Karpas-422 (cell line): ENCODE results near the gene OR10P1. TPM values are rescaled to one million over a fixed set of nuclear protein-coding genes. Genes with fewer than 3 reads are reported as not detected.

Experiments used
- DNase-seq: peaks from one replicate; pipeline ENCODE4 v3.0.0-alpha.2; 2015
- H2AFZ ChIP-seq: fragments of 200-600 bp; sonication (generic); 2 replicates; pipeline ENCODE4 v1.6.1; 2014; ENCODE audit warnings: antibody characterized with exemption, low read length, mixed read lengths
- H3K27ac ChIP-seq: fragments of 200-600 bp; sonication (generic); 2 replicates; pipeline ENCODE4 v1.5.1; 2014; ENCODE audit warnings: mild to moderate bottlenecking, low read length, moderate library complexity
- H3K27me3 ChIP-seq: fragments of 200-600 bp; sonication (generic); 2 replicates; pipeline ENCODE4 v1.6.1; 2014; ENCODE audit warnings: low read length, mixed read lengths
- H3K36me3 ChIP-seq: fragments of 200-600 bp; sonication (generic); 2 replicates; pipeline ENCODE4 v1.6.1; 2014; ENCODE audit warnings: low read length, mixed read lengths; ENCODE audit not compliant: insufficient read depth
- H3K4me1 ChIP-seq: fragments of 200-600 bp; sonication (generic); 2 replicates; pipeline ENCODE4 v1.6.1; 2014; ENCODE audit warnings: mild to moderate bottlenecking, low read length, mixed read lengths
- H3K4me2 ChIP-seq: fragments of 200-600 bp; sonication (generic); 2 replicates; pipeline ENCODE4 v1.6.1; 2014; ENCODE audit warnings: low read length, low read depth, mild to moderate bottlenecking; ENCODE audit not compliant: poor library complexity, severe bottlenecking
- H3K4me3 ChIP-seq: fragments of 200-600 bp; sonication (generic); 2 replicates; pipeline ENCODE4 v1.5.1; 2014; ENCODE audit warnings: mild to moderate bottlenecking, antibody characterized with exemption, low read length, mixed read lengths
- H3K79me2 ChIP-seq: fragments of 200-600 bp; sonication (generic); 2 replicates; pipeline ENCODE4 v1.6.1; 2014; ENCODE audit warnings: mild to moderate bottlenecking, low read length, mixed read lengths
- H3K9ac ChIP-seq: fragments of 200-600 bp; sonication (generic); 2 replicates; pipeline ENCODE4 v1.6.0; 2014; ENCODE audit warnings: low read length
- H3K9me2 ChIP-seq: fragments of 200-600 bp; sonication (generic), shearing (Covaris generic); replicated peaks from 2 replicates; pipeline ENCODE4 v1.6.0; 2014; ENCODE audit warnings: mild to moderate bottlenecking, low read length, moderate library complexity; ENCODE audit not compliant: insufficient read depth
- H3K9me3 ChIP-seq: fragments of 300-700, 200-600 bp; sonication (generic); 2 replicates; pipeline ENCODE4 v1.6.1; 2014; ENCODE audit warnings: low read length, mixed read lengths
- H4K20me1 ChIP-seq: fragments of 200-600 bp; sonication (generic); 2 replicates; pipeline ENCODE4 v1.6.1; 2014; ENCODE audit warnings: mild to moderate bottlenecking, antibody characterized with exemption, low read length, low read depth; ENCODE audit not compliant: insufficient read depth
- total RNA-seq: library from RNA; depleted of rRNA; stranded (reverse); fragments of >200 nt; shearing (Covaris generic); gene quantifications from 2 replicates; pipeline ENCODE4 v1.2.3, GENCODE V29; 2014; ENCODE audit warnings: low replicate concordance

The OR10P1 gene
- total RNA-seq, 1 experiment from 2014 or later: not detected

DNA sequence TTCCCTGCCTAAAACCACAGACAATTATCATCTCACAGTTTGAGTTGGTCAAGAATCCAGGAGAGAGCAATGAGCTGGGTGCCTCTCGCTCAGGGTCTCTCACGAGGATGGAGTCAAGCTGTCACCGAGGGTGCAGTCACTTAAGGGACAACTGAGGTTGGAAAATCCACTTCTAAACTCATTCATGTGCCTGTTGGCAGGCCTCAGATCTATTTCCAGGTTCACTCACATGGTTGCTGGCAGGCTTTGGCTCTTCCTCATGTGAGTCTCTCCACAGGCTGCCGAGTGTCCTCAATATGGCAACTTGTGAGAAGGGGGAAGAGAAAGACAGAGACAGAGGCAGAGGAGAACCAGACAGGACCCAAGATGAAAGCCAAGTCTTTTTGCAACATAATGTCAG is 10.5 kb upstream of the OR10P1 start:
- Histone ChIP-seq H3K36me3 (no peaks in the 10 kb centered on the region), H3K4me1 (no peaks in the 10 kb centered on the region), H3K4me2 (no peak overlapping the region), H3K27me3 (no peaks in the 10 kb centered on the region), H3K79me2 (no peaks in the 10 kb centered on the region), H2AFZ (no peak overlapping the region), H3K9ac (no peak overlapping the region), H3K9me2 (no peaks in the 10 kb centered on the region), H4K20me1 (no peaks in the 10 kb centered on the region), H3K27ac (no peak overlapping the region), H3K9me3 (no peaks in the 10 kb centered on the region), H3K4me3 (no peak overlapping the region)
- DNase-seq: no peak

DNA sequence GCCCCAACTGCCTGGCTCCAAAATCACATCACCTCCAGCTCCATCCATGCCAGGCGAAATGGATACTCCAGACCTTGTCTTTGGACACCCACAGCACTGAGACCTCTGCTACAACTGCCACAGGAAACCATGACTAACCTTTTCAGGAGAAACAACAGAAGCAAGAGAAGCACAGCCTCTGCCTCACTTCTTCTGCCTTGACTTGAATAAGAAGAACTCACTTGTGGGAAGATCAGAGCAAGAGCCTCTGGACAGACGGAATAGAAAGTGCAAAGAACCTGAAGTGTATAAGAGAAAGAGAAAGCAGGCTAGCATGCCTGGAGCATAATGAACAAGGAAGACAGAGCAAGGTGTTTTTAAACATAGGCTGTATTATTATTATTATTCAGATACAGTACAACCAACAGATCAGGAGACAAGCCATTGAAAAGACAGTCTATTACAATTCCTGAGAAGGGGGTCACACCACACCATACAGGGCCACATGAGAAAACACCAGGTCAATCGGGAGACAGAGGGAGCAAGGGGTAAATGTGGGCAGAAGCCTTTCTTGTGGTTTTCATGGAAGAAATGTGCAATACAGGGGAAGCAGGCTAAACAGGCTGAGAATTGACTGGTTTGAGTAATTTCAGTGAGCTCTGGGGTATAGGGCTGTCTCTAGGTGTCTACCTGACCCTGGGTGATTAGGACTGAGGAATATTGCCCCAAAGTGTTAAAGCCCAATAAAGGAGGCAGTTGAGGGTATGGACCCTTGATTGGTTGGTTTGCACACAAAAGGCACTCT is 7.4 kb upstream of the OR10P1 start:
- Histone ChIP-seq H3K9me2 (no peaks in the 10 kb centered on the region), H2AFZ (no peak overlapping the region), H3K9ac (no peak overlapping the region), H3K4me3 (no peak overlapping the region), H3K4me1 (no peaks in the 10 kb centered on the region), H4K20me1 (no peaks in the 10 kb centered on the region), H3K27me3 (no peaks in the 10 kb centered on the region), H3K9me3 (no peaks in the 10 kb centered on the region), H3K36me3 (no peaks in the 10 kb centered on the region), H3K79me2 (no peaks in the 10 kb centered on the region), H3K27ac (no peak overlapping the region), H3K4me2 (no peak overlapping the region)
- DNase-seq: no peak

DNA sequence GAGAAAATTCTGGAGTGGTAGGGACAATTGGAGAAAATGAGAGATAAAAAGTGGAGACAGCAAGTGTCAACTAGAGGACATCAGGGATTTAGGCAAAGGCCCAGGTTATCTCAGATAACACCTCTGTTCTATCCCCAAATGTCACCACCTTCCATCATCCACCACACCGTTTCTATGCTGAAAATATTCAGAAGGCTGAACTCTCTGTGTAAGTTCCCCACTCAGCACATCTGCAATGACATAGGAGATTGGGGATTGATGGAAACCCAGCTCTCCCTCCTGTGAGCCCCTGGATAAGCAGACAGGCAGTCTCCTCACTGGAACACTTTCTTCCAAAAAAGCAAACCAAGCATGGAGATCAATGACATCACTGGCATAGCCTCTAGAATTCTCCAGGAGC is 5.6 kb upstream of the OR10P1 start:
- Histone ChIP-seq H3K36me3 (no peaks in the 10 kb centered on the region), H3K4me3 (no peak overlapping the region), H3K27me3 (no peaks in the 10 kb centered on the region), H3K9me2 (no peaks in the 10 kb centered on the region), H2AFZ (no peak overlapping the region), H3K9ac (no peak overlapping the region), H3K79me2 (no peaks in the 10 kb centered on the region), H4K20me1 (no peaks in the 10 kb centered on the region), H3K4me1 (no peaks in the 10 kb centered on the region), H3K4me2 (no peak overlapping the region), H3K9me3 (no peaks in the 10 kb centered on the region), H3K27ac (no peak overlapping the region)
- DNase-seq: no peak

DNA sequence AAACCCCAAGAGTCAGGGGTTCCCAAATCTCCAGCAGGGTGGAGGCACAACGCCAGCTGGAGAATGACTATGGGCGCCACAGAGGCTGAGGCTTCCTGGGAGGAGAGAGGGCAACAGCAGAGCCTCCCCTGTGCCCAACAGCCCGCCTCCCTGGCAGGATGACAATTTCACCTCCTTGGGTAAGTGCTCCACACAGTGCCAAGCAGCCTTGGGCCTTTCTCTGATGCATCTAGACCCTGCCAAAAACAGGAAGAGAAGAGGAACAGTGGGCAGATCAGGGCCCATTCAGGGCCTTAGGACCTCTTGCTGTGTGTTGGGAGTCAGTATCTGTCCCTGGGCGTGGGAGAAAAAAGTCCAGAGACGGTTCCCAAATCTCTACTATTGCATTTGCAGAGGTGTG is 5.0 kb upstream of the OR10P1 start:
- H3K4me2 ChIP-seq: no peak overlapping the region
- no peaks in the 10 kb centered on the region for H3K27me3 ChIP-seq
- H3K4me3 ChIP-seq: no peak overlapping the region
- H3K27ac ChIP-seq: no peak overlapping the region
- H3K9me2 ChIP-seq: no peaks in the 10 kb centered on the region
- no peak overlapping the region for H2AFZ ChIP-seq
- H3K4me1 ChIP-seq: no peaks in the 10 kb centered on the region
- DNase-seq: no peak
- no peaks in the 10 kb centered on the region for H4K20me1 ChIP-seq
- H3K36me3 ChIP-seq: no peaks in the 10 kb centered on the region
- no peaks in the 10 kb centered on the region for H3K79me2 ChIP-seq
- no peaks in the 10 kb centered on the region for H3K9me3 ChIP-seq
- no peak overlapping the region for H3K9ac ChIP-seq

DNA sequence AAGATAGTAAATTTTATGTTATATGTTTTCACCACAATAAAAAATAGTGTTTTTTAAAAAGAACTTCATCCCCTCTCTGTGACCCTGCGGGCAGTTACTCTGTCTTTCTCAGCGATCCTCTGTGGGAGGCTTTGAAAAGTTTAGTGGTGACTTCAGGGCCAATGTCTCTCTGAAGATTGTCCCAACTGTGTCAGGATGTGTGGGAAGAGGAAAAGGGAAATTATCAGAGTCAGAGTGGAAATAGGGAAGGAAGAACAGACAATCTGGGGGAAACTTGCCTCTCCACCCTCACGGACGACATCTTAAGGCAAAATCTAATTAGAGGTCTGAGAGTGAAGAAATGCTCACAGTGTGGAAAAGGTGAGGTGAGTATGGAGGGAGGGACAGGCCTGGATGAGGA is 3.5 kb upstream of the OR10P1 start:
- Histone ChIP-seq H2AFZ (no peak overlapping the region), H3K36me3 (no peaks in the 10 kb centered on the region), H3K9me2 (no peaks in the 10 kb centered on the region), H3K9ac (no peak overlapping the region), H3K4me3 (no peak overlapping the region), H3K9me3 (no peaks in the 10 kb centered on the region), H3K27me3 (no peaks in the 10 kb centered on the region), H4K20me1 (no peaks in the 10 kb centered on the region), H3K4me1 (no peaks in the 10 kb centered on the region), H3K4me2 (no peak overlapping the region), H3K27ac (no peak overlapping the region), H3K79me2 (no peaks in the 10 kb centered on the region)
- DNase-seq: no peak

DNA sequence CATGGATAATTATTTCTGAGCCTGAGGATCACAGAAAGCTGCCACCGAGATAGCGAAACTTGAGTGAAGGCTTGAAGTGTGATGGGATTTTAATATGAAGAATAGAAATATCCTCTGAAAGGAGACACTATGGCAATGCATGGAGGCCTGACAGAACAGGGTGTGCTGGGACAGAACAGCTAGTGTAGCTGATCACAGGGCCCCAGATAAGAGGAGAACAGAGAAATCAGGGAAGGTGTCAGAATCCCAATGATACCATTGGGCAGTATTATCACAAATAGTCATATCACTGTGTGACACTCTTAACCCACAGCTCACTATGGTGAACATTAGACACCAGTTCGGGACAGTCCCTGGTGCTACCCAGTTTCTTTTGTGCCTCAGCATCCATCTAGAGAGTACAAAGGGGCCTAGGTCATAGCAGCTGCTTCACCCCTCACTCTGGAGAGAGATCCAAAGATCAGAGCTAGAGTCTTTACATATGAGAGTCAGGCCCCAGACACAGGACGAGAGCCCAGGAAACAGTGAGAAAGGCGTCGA is 506 bp upstream of the OR10P1 start:
- Histone ChIP-seq H3K36me3 (no peaks in the 10 kb centered on the region), H2AFZ (no peak overlapping the region), H3K4me3 (no peak overlapping the region), H3K27me3 (no peaks in the 10 kb centered on the region), H3K79me2 (no peaks in the 10 kb centered on the region), H3K4me2 (no peak overlapping the region), H3K9me3 (no peaks in the 10 kb centered on the region), H4K20me1 (no peaks in the 10 kb centered on the region), H3K4me1 (no peaks in the 10 kb centered on the region), H3K27ac (no peak overlapping the region), H3K9me2 (no peaks in the 10 kb centered on the region), H3K9ac (no peak overlapping the region)
- no peak for DNase-seq

DNA sequence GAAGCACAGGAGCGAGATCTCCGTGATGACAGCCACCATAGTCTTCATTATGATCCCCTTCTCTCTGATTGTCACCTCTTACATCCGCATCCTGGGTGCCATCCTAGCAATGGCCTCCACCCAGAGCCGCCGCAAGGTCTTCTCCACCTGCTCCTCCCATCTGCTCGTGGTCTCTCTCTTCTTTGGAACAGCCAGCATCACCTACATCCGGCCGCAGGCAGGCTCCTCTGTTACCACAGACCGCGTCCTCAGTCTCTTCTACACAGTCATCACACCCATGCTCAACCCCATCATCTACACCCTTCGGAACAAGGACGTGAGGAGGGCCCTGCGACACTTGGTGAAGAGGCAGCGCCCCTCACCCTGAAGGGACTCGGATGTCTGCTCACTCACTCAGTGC is 775 bp downstream of the OR10P1 start:
- Histone ChIP-seq H3K79me2 (no peaks in the 10 kb centered on the region), H3K27me3 (no peaks in the 10 kb centered on the region)
- DNase-seq: no peak

DNA sequence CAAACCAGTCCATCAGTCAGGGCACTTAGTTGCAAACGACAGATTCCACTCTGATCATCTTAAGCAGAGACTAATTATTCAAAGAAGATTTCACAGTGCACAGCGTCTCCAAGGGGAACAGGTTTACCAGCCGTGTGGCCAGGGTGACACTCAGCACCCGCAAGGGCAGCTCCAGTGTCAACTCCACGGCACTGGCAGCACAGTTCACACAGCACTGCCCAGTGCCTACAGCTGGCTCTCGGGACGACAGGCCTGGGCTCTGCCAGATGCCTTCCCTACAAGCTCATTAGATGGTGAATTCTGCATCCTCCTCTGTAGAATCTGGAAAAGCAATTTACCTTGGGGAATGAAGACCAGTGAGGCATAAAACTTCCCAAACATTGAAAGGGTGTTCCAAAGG is 4.9 kb downstream of the OR10P1 start:
- peaks cover 19% of the 10 kb centered on the region for H3K4me1 ChIP-seq
- no peak overlapping the region for H3K27ac ChIP-seq
- no peaks in the 10 kb centered on the region for H3K36me3 ChIP-seq
- DNase-seq: no peak
- H2AFZ ChIP-seq: no peak overlapping the region
- no peak overlapping the region for H3K4me3 ChIP-seq
- no peaks in the 10 kb centered on the region for H3K79me2 ChIP-seq
- H4K20me1 ChIP-seq: no peaks in the 10 kb centered on the region
- no peaks in the 10 kb centered on the region for H3K9me3 ChIP-seq
- no peak overlapping the region for H3K9ac ChIP-seq
- H3K27me3 ChIP-seq: no peaks in the 10 kb centered on the region
- H3K4me2 ChIP-seq: no peak overlapping the region
- H3K9me2 ChIP-seq: no peaks in the 10 kb centered on the region

More for the DNA sequence above, 775 bp downstream of the OR10P1 start:
- Histone ChIP-seq H2AFZ (no peak overlapping the region), H3K4me1 (peaks cover 9% of the 10 kb centered on the region), H4K20me1 (no peaks in the 10 kb centered on the region), H3K27ac (no peak overlapping the region), H3K9me2 (no peaks in the 10 kb centered on the region), H3K36me3 (no peaks in the 10 kb centered on the region), H3K4me2 (no peak overlapping the region), H3K9me3 (no peaks in the 10 kb centered on the region), H3K9ac (no peak overlapping the region), H3K4me3 (no peak overlapping the region)
